ENCODE data around the gene MAGEE2. TPM values are rescaled to one million over a fixed set of nuclear protein-coding genes. Genes with fewer than 3 reads are reported as not detected.

The MAGEE2 gene
- total RNA-seq, 4 donors from 2014 or later = 0.83 TPM; not detected in 3

- Histone ChIP-seq H3K4me3 (peak overlapping the region; percentile 26 to 31), H3K27me3 (no peaks in the 10 kb centered on the region), H3K27ac (peak overlapping the region in 1 of 2 donors; percentile 43), H3K36me3 (no peaks in the 10 kb centered on the region), H3K4me1 (no peaks in the 10 kb centered on the region), H3K9me3 (peaks cover 0 to 3% of the 10 kb centered on the region in 2 donors)
- peak in 1 of 2 donors; percentile 27 for DNase-seq
- no peak for TF ChIP-seq CTCF (IDR thresholded peaks at IDR 0.05)
- TF ChIP-seq POLR2A (IDR thresholded peaks at IDR 0.05) = no peak
- intact Hi-C loops (cut with DNase I; ENCODE audit: low total_unique reads) = no loop called here
Measured at GRCh38 chrX:75746891-75747639, 38.0 kb downstream of the MAGEE2 start.

Measured in uterus (tissue), 4 donors.